HEK293T (cell line): Measurements from ENCODE around the gene EYA3.
"Not testable (repeated sequence)": the region's sequence is repeated elsewhere in the genome, so short reads cannot be mapped to it uniquely, and the experiment has no call there.

Experiments used
- CTCF ChIA-PET: fragments of 350-600 bp; formaldehyde crosslinking; extraction: SDS; loops from one replicate; lab custom pipeline; 2021; ENCODE audit warnings: antibody characterized with exemption, inconsistent platforms; lab: Yijun Ruan, JAX
- POLR2A ChIA-PET: fragments of 350-600 bp; formaldehyde crosslinking; extraction: SDS; loops from one replicate; lab custom pipeline; 2020; ENCODE audit warnings: antibody characterized with exemption, inconsistent platforms; lab: Yijun Ruan, JAX
- DNase-seq: peaks from one replicate; pipeline ENCODE4 v3.0.0; 2012; ENCODE audit warnings: mixed read lengths; ENCODE audit errors: extremely low spot score
- ARNT ChIP-seq: fragments of 450-650 bp; IDR thresholded peaks from 2 replicates; pipeline ENCODE4 v1.6.1; 2017; ENCODE audit warnings: mild to moderate bottlenecking
- BHLHE40 ChIP-seq: fragments of 450-650 bp; IDR thresholded peaks from 2 replicates; pipeline ENCODE4 v1.6.1; 2016; ENCODE audit warnings: mild to moderate bottlenecking, moderate library complexity, borderline replicate concordance
- CTBP1 ChIP-seq: fragments of 450-650 bp; IDR thresholded peaks from 2 replicates; pipeline ENCODE4 v1.6.1; 2016; ENCODE audit warnings: borderline replicate concordance
- ELF4 ChIP-seq: fragments of 450-650 bp; IDR thresholded peaks from 2 replicates; pipeline ENCODE4 v1.6.1; 2017; ENCODE audit warnings: antibody characterized with exemption
- FOXA1 ChIP-seq: fragments of 450-650 bp; IDR thresholded peaks from 2 replicates; pipeline ENCODE4 v1.6.1; 2016; ENCODE audit warnings: mild to moderate bottlenecking
- FOXK2 ChIP-seq: fragments of 450-650 bp; IDR thresholded peaks from 2 replicates; pipeline ENCODE4 v1.6.1; 2016; ENCODE audit warnings: mild to moderate bottlenecking
- FOXM1 ChIP-seq: fragments of 450-650 bp; IDR thresholded peaks from 2 replicates; pipeline ENCODE4 v1.6.1; 2017; ENCODE audit warnings: mild to moderate bottlenecking, borderline replicate concordance
- HDGF ChIP-seq: fragments of 450-650 bp; IDR thresholded peaks from 2 replicates; pipeline ENCODE4 v1.6.1; 2017; ENCODE audit warnings: antibody characterized with exemption, borderline replicate concordance
- L3MBTL2 ChIP-seq: fragments of 450-650 bp; conservative IDR thresholded peaks from 2 replicates; pipeline ENCODE4 v1.6.1; 2016; ENCODE audit warnings: mild to moderate bottlenecking
- LEF1 ChIP-seq: fragments of 450-650 bp; IDR thresholded peaks from 2 replicates; pipeline ENCODE4 v1.6.1; 2017; ENCODE audit warnings: mild to moderate bottlenecking, borderline replicate concordance
- NFRKB ChIP-seq: fragments of 450-650 bp; IDR thresholded peaks from 2 replicates; pipeline ENCODE4 v1.6.1; 2016; ENCODE audit warnings: mild to moderate bottlenecking, moderate library complexity
- PKNOX1 ChIP-seq: fragments of 450-650 bp; IDR thresholded peaks from 2 replicates; pipeline ENCODE4 v1.6.1; 2016
- SP1 ChIP-seq: fragments of 450-650 bp; IDR thresholded peaks from 2 replicates; pipeline ENCODE4 v1.6.1; 2017
- SUZ12 ChIP-seq: fragments of 450-650 bp; IDR thresholded peaks from 2 replicates; pipeline ENCODE4 v1.6.1; 2016; ENCODE audit warnings: mild to moderate bottlenecking
- TARDBP ChIP-seq: fragments of 450-650 bp; IDR thresholded peaks from 2 replicates; pipeline ENCODE4 v1.6.1; 2016
- ZNF384 ChIP-seq: fragments of 450-650 bp; IDR thresholded peaks from 2 replicates; pipeline ENCODE4 v1.6.1; 2016

EYA3 gene

GRCh38 chr1:28027238-28027637 is 61.2 kb downstream of the EYA3 start:
- TF ChIP-seq CTBP1 (no peak), TARDBP (no peak), SUZ12 (no peak), FOXM1 (no peak), L3MBTL2 (no peak), NFRKB (no peak), LEF1 (no peak), FOXK2 (no peak), ELF4 (no peak), ARNT (no peak), HDGF (no peak), SP1 (no peak), PKNOX1 (no peak), BHLHE40 (no peak), FOXA1 (no peak), ZNF384 (no peak)
- ChIA-PET CTCF (no interaction called here), POLR2A (no interaction called here)
- no peak for DNase-seq

GRCh38 chr1:28026329-28026728 is 62.1 kb downstream of the EYA3 start:
- POLR2A ChIA-PET = no interaction called here

GRCh38 chr1:28021064-28021463 is 67.3 kb downstream of the EYA3 start:
- POLR2A ChIA-PET = interaction anchor here (1.3 kb wide), 1 partner anchor 24 kb away, joined by 3 read pairs; no protein-coding TSS in a partner anchor
- CTCF ChIA-PET = interaction anchor here (0.7 kb wide), 1 partner anchor 79 kb away, joined by 3 read pairs; no protein-coding TSS in a partner anchor
- no peak for DNase-seq
- no peak for TF ChIP-seq NFRKB
- TF ChIP-seq HDGF = no peak
- TF ChIP-seq SUZ12 = no peak
- TF ChIP-seq CTBP1 = no peak
- TF ChIP-seq LEF1 = no peak
- no peak for TF ChIP-seq PKNOX1
- no peak for TF ChIP-seq ARNT
- no peak for TF ChIP-seq L3MBTL2
- TF ChIP-seq ZNF384 = no peak
- TF ChIP-seq TARDBP = no peak
- TF ChIP-seq FOXK2 = no peak
- TF ChIP-seq BHLHE40 = no peak

More at GRCh38 chr1:28026329-28026728, 62.1 kb downstream of the EYA3 start:
- CTCF ChIA-PET = no interaction called here
- no peak for TF ChIP-seq SUZ12
- TF ChIP-seq FOXA1 = no peak
- no peak for TF ChIP-seq SP1
- no peak for TF ChIP-seq ELF4
- no peak for TF ChIP-seq FOXM1
- TF ChIP-seq NFRKB = no peak
- no peak for TF ChIP-seq BHLHE40
- TF ChIP-seq TARDBP = no peak
- TF ChIP-seq CTBP1 = no peak
- no peak for TF ChIP-seq FOXK2
- TF ChIP-seq L3MBTL2 = no peak
- no peak for TF ChIP-seq PKNOX1
- no peak for TF ChIP-seq HDGF
- TF ChIP-seq ARNT = no peak
- TF ChIP-seq LEF1 = no peak
- no peak for DNase-seq

GRCh38 chr1:28010969-28011368 is 77.4 kb downstream of the EYA3 start:
- POLR2A ChIA-PET = no interaction called here
- TF ChIP-seq PKNOX1 (no peak), SUZ12 (no peak), SP1 (no peak), ARNT (no peak), FOXA1 (no peak), ZNF384 (no peak), CTBP1 (no peak), TARDBP (no peak), HDGF (no peak)
- DNase-seq = no peak
- CTCF ChIA-PET = interaction anchor here (0.5 kb wide), 1 partner anchor 710 kb away, joined by 6 read pairs; no protein-coding TSS in a partner anchor

- DNase-seq, CTCF ChIA-PET, POLR2A ChIA-PET: not testable (repeated sequence)
Observed at GRCh38 chr1:28003117-28003516, 85.3 kb downstream of the EYA3 start.

GRCh38 chr1:28002600-28002999 is 85.8 kb downstream of the EYA3 start:
- ChIA-PET POLR2A (no interaction called here), CTCF (no interaction called here)
- no peak for DNase-seq
- TF ChIP-seq L3MBTL2 = no peak

GRCh38 chr1:27999055-27999454 is 89.4 kb downstream of the EYA3 start:
- ChIA-PET CTCF (no interaction called here), POLR2A (no interaction called here)
- no peak for DNase-seq
- no peak for TF ChIP-seq PKNOX1
- TF ChIP-seq L3MBTL2 = no peak
- TF ChIP-seq NFRKB = no peak
- no peak for TF ChIP-seq FOXK2
- TF ChIP-seq HDGF = no peak
- no peak for TF ChIP-seq SUZ12
- no peak for TF ChIP-seq ZNF384
- TF ChIP-seq FOXA1 = no peak
- no peak for TF ChIP-seq ARNT
- no peak for TF ChIP-seq CTBP1

GRCh38 chr1:27994526-27994925 is 93.9 kb downstream of the EYA3 start:
- DNase-seq, CTCF ChIA-PET: not testable (repeated sequence)
- POLR2A ChIA-PET = interaction anchor here (1.4 kb wide), 1 partner anchor 17 kb away, joined by 3 read pairs; no protein-coding TSS in a partner anchor
